Neural cell (in vitro differentiated cells): ENCODE measurements around the gene SH3D19.

Source experiments
- CTCF ChIP-seq: fragments of 450-650 bp; IDR thresholded peaks from 2 replicates; pipeline ENCODE4 v1.5.1; 2014; ENCODE audit warnings: antibody characterized with exemption, mild to moderate bottlenecking, moderate library complexity; ENCODE audit not compliant: poor library complexity, severe bottlenecking
- EZH2 ChIP-seq: fragments of 200-600, 300-800 bp; shearing (Covaris generic), sonication (generic); IDR thresholded peaks from 2 replicates; pipeline ENCODE4 v1.6.1; 2014; ENCODE audit warnings: antibody characterized with exemption, low read length, borderline replicate concordance, mild to moderate bottlenecking; ENCODE audit not compliant: insufficient read depth, poor library complexity, severe bottlenecking
- TAF1 ChIP-seq: IDR thresholded peaks from 2 replicates; pipeline ENCODE4 v1.6.1; 2012; ENCODE audit warnings: low read depth

- no peak for TF ChIP-seq TAF1
- no peak for TF ChIP-seq CTCF
- TF ChIP-seq EZH2, result no peak
Measured at GRCh38 chr4:151207868-151208267, 117.5 kb downstream of the SH3D19 start.
